ENCODE results near the gene MMP15. TPM values are rescaled to one million over a fixed set of nuclear protein-coding genes. Genes with fewer than 3 reads are reported as not detected.
"Not testable (repeated sequence)": the region's sequence is repeated elsewhere in the genome, so short reads cannot be mapped to it uniquely, and the experiment has no call there.

Gene MMP15
- total RNA-seq (1 to 10 TPM in 5 of 7 donors, under 1 TPM in 2; 0.86 to 6.7 (median 2.6) TPM), polyA plus RNA-seq (1 to 10 TPM; 1.2 to 2.6 TPM)
- long read RNA-seq, donor 1, partial matches to known transcripts = 0 of 1 reads
- long read RNA-seq, donor 1, other reads (novel, unspliced or antisense) = 1 of 1 reads
- long read RNA-seq, donor 2, full-length matches to known transcripts = 24 of 63 reads
- long read RNA-seq, donor 2, partial matches to known transcripts = 39 of 63 reads
- long read RNA-seq, donor 2, other reads (novel, unspliced or antisense) = 0 of 63 reads
- long read RNA-seq, donor 3, full-length matches to known transcripts = 3 of 6 reads
- long read RNA-seq, donor 3, partial matches to known transcripts = 3 of 6 reads
- long read RNA-seq, donor 3, other reads (novel, unspliced or antisense) = 0 of 6 reads

DNA sequence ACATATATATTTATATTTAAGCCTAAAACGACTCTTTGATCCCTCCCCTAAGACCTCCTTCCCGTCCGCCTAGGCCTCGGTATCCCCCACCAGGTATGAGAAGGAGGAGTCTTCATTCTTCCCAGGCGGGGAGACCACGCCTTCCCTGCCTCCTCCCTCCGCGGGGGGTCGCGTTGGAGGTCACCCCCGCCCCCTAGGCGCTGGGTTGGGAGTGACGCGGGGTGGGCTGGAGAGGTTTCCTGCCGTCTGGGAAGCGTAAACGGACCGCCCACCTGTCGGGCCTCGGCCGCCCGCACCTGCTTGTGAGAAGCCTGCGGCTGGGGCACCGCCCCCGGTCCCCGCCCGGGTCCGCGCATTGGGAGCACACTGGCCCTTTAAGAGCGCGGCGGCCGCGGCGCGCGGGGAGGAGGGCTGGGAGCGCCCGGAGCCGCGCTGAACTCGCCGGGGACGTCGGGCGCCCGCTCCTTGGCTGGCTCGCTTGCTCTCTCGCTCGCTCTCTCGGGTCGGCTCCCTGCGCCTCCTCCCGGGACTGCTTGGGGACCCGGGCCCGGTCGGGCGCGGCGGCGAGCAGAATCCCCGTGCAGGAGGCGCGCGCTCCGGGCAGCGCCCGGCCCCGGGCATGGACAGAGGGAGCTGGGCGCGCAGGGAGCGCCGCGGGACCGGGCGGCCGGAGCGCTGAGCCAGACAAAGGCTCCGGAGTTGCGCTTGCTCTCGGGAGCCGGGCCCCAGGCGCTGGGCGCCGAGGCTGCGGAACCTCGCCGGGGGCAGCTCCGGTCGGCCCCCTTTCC lies at the start of gene MMP15:
MMP15 (plus strand) TSS at position 404 of the 788 bp plus-strand sequence. CDS start 597 bp downstream, outside the sequence.
- intact Hi-C loops (cut with DNase I) = loop anchor here (5.0 to 10.0 kb wide), 4 partner anchors 87 to 469 kb away; partner anchors contain the start of genes CSNK2A2 (in 2 of the 4) and CFAP20 (in 1 of the 4)
- TF ChIP-seq POLR2A (IDR thresholded peaks at IDR 0.05) = no peak
- TF ChIP-seq, protein P1, sequence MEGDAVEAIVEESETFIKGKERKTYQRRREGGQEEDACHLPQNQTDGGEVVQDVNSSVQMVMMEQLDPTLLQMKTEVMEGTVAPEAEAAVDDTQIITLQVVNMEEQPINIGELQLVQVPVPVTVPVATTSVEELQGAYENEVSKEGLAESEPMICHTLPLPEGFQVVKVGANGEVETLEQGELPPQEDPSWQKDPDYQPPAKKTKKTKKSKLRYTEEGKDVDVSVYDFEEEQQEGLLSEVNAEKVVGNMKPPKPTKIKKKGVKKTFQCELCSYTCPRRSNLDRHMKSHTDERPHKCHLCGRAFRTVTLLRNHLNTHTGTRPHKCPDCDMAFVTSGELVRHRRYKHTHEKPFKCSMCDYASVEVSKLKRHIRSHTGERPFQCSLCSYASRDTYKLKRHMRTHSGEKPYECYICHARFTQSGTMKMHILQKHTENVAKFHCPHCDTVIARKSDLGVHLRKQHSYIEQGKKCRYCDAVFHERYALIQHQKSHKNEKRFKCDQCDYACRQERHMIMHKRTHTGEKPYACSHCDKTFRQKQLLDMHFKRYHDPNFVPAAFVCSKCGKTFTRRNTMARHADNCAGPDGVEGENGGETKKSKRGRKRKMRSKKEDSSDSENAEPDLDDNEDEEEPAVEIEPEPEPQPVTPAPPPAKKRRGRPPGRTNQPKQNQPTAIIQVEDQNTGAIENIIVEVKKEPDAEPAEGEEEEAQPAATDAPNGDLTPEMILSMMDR (IDR thresholded peaks at IDR 0.05) = no peak
- TF ChIP-seq EP300 (IDR thresholded peaks at IDR 0.05) = no peak

DNA sequence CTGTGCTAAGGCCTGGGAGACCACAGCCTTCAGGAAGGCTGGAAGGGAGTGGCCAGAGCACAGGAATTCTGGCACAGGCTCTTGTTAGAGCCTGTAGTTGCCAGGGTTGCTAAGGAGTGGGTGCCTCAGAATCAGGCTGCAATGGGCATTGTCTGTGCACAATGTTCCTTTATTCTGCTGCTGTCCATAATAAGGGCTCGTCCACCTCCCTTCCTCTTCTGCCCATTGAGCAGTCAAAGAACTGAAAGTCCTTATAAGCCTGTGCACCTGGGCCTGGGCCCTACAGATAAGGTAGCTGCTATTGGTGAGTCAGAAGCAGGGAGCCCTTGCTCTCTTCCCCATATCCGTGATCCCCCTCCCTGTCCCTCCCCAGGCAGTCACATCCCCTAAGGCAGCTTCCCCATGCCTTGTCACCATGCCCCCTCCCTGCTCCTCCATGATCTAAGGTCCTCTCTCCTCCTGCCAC lies 49.2 kb upstream of the MMP15 start:
- Histone ChIP-seq H3K4me1 (ENCODE audit: insufficient read depth) (no peaks in the 10 kb centered on the region), H3K27ac (no peak overlapping the region), H3K27me3 (no peaks in the 10 kb centered on the region), H3K9me3 (no peaks in the 10 kb centered on the region), H3K36me3 (no peaks in the 10 kb centered on the region), H3K4me3 (no peak overlapping the region)
- no peak for TF ChIP-seq POLR2A (IDR thresholded peaks at IDR 0.05)
- TF ChIP-seq, protein P1 (IDR thresholded peaks at IDR 0.05) = no peak
- TF ChIP-seq EP300 (IDR thresholded peaks at IDR 0.05) = no peak
- no peak for DNase-seq
- 69 to 79% (median 72%) methylated on average over 2 of the region's 2 CpGs for WGBS, 3 donors
- intact Hi-C loops (cut with DNase I) = no loop called here

More for the DNA sequence above, at the start of gene MMP15:
- Histone ChIP-seq H3K4me1 (ENCODE audit: insufficient read depth) (peaks cover 11% of the 10 kb centered on the region), H3K36me3 (no peaks in the 10 kb centered on the region), H3K9me3 (no peaks in the 10 kb centered on the region), H3K4me3 (peak within 1 kb of the TSS; percentile 56), H3K27ac (peak within 1 kb of the TSS in 1 of 2 donors; percentile 40), H3K27me3 (no peaks in the 10 kb centered on the region)
- DNase-seq = peak; percentile 30 to 71 (median 56)
- WGBS, 3 donors = 0 to 1% (median 0%) methylated on average over 27 to 90 of the region's 90 CpGs

DNA sequence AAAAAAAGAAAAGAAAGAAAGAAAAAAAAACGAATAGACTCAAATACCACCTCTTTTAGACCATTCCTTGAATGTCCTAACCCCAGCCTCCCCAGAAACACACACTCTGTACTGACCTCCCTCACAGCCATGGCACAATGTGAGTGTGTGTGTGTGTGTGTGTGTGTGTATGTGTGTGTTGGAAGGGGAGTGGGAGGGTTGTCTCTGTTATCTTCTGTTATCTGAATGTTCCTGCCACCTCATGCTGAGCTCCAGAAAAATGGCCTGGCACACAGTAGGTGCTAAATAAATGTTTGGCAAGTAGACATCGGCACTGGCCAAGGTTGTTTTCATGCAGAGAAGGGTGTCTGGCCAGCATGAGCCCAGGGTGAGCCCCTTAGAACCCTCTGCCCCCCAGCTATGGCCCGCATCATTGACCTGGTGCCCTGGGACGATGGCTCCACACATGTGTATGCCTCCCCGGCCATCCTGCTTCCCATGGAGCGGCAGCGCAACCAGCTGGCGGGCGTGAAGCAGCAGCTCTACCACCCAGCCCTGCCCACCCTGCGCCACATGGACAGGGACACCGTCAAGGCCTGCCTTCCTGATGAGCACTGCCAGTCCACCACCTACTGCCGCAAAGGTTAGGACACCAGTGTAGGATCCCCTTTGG lies 48.0 kb upstream of the MMP15 start:
- Histone ChIP-seq H3K36me3 (no peaks in the 10 kb centered on the region), H3K27ac (no peak overlapping the region), H3K4me3 (no peak overlapping the region), H3K9me3 (no peaks in the 10 kb centered on the region), H3K4me1 (ENCODE audit: insufficient read depth) (no peaks in the 10 kb centered on the region), H3K27me3 (no peaks in the 10 kb centered on the region)
- intact Hi-C loops (cut with DNase I) = no loop called here
- WGBS, 3 donors = 81 to 83% (median 83%) methylated on average over 12 of the region's 12 CpGs
- DNase-seq = no peak
- TF ChIP-seq EP300 (IDR thresholded peaks at IDR 0.05) = no peak
- no peak for TF ChIP-seq POLR2A (IDR thresholded peaks at IDR 0.05)
- TF ChIP-seq, protein P1 (IDR thresholded peaks at IDR 0.05) = no peak

DNA sequence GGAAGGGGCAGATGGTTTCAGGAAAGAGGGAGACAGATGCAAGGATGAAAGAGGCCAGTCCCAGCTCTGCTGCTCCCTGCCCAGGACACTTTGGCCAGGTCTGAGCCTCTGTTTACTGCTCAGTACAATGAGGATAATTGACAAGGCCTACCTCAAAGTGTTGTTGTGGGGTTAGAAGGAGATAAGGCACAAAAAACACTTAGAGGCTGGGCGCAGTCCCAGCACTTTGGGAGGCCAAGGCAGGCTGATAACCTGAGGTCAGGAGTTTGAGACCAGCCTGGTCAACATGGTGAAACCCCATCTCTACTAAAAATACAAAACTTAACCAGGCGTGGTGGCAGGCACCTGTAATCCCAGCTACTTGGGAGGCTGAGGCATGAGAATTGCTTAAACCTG lies 47.5 kb upstream of the MMP15 start:
- intact Hi-C loops (cut with DNase I); H3K27ac ChIP-seq; H3K9me3 ChIP-seq; DNase-seq; H3K27me3 ChIP-seq; H3K4me1 ChIP-seq (ENCODE audit: insufficient read depth); H3K4me3 ChIP-seq; H3K36me3 ChIP-seq: not testable (repeated sequence)
- WGBS, 3 donors = 92 to 97% (median 94%) methylated on average over 2 of the region's 2 CpGs
